H1 (cell line): ENCODE results near the gene ASRGL1. TPM values are rescaled to one million over a fixed set of nuclear protein-coding genes. Genes with fewer than 3 reads are reported as not detected.

Experiments used
- CTCF ChIA-PET: fragments of 300-600 bp; sonication (Branson Sonifier 250); formaldehyde crosslinking; loops from one replicate; lab custom pipeline; 2021; ENCODE audit not compliant: partially characterized antibody; lab: Charles Lee
- POLR2A ChIA-PET: fragments of 300-600 bp; sonication (Branson Sonifier 250); formaldehyde crosslinking; loops from one replicate; lab custom pipeline; 2021; ENCODE audit warnings: inconsistent platforms; ENCODE audit not compliant: partially characterized antibody; lab: Charles Lee
- DNase-seq, 2 experiments: peaks; one replicate each; pipeline versions ENCODE4 v3.0.0 to v3.0.0-alpha.2; 2010 to 2022; ENCODE audit warnings: low spot score in 2 of 2, low read depth in 1 of 2, mixed read lengths in 1 of 2
- FAIRE-seq: peaks from 2 replicates; lab custom pipeline; 2011; peaks lifted over from hg19 to GRCh38; lab: Jason Lieb, UNC
- H2AFZ ChIP-seq: 2 replicates; pipeline ENCODE4 v1.8.1; 2012; ENCODE audit warnings: low read length, inconsistent platforms
- H2AK5ac ChIP-seq: 2 replicates; pipeline ENCODE4 v1.6.1; 2013; ENCODE audit warnings: low read depth, low read length
- H2BK120ac ChIP-seq: replicated peaks from 2 replicates; pipeline ENCODE3; 2013; ENCODE audit warnings: low read depth, low read length, inconsistent platforms
- H2BK12ac ChIP-seq: 2 replicates; pipeline ENCODE4 v1.6.1; 2013; ENCODE audit warnings: low read depth, low read length
- H2BK15ac ChIP-seq: 2 replicates; pipeline ENCODE4 v1.6.1; 2013; ENCODE audit warnings: low read length
- H2BK20ac ChIP-seq: 2 replicates; pipeline ENCODE4 v1.6.1; 2013; ENCODE audit warnings: low read length
- H2BK5ac ChIP-seq: 2 replicates; pipeline ENCODE4 v1.6.1; 2013; ENCODE audit warnings: low read depth, low read length
- H3K14ac ChIP-seq: 2 replicates; pipeline ENCODE4 v1.6.1; 2013; ENCODE audit warnings: inconsistent platforms; ENCODE audit not compliant: insufficient read length
- H3K18ac ChIP-seq: 2 replicates; pipeline ENCODE4 v1.6.1; 2013; ENCODE audit warnings: low read length; ENCODE audit errors: extremely low read depth
- H3K23ac ChIP-seq: 2 replicates; pipeline ENCODE4 v1.6.1; 2013; ENCODE audit warnings: inconsistent platforms; ENCODE audit not compliant: insufficient read length
- H3K23me2 ChIP-seq: 2 replicates; pipeline ENCODE4 v1.6.1; 2013; ENCODE audit warnings: low read depth, low read length
- H3K27ac ChIP-seq: 2 replicates; pipeline ENCODE4 v1.6.1; 2011; ENCODE audit warnings: low read depth, low read length, inconsistent platforms
- H3K27me3 ChIP-seq, 4 experiments: replicated peaks in 1 of 4; 1 replicate in 1 of 4; 2 replicates in 3 of 4; pipeline versions ENCODE4 v1.6.1 to v1.8.1; 2011 to 2013; ENCODE audit warnings: low read length in 3 of 4, mild to moderate bottlenecking in 3 of 4, inconsistent platforms in 2 of 4, mixed read lengths in 2 of 4, moderate library complexity in 1 of 4; ENCODE audit not compliant: control insufficient read depth in 3 of 4, insufficient read depth in 3 of 4; ENCODE audit errors: extremely low read depth in 1 of 4
- H3K36me3 ChIP-seq, 4 experiments: 2 replicates each; pipeline versions ENCODE4 v1.6.1 to v1.8.1; 2011 to 2013; ENCODE audit warnings: mild to moderate bottlenecking in 4 of 4, low read length in 3 of 4, moderate library complexity in 2 of 4, control low read depth in 1 of 4, inconsistent platforms in 1 of 4; ENCODE audit not compliant: insufficient read depth in 4 of 4, control insufficient read depth in 2 of 4
- H3K4ac ChIP-seq: replicated peaks from 2 replicates; pipeline ENCODE3; 2013; ENCODE audit warnings: low read length, low read depth, mixed read lengths, inconsistent platforms; ENCODE audit not compliant: insufficient read length
- H3K4me1 ChIP-seq, 4 experiments: replicated peaks in 1 of 4; 1 replicate in 1 of 4; 2 replicates in 3 of 4; pipeline versions ENCODE4 v1.6.1 to v1.8.1; 2011 to 2013; ENCODE audit warnings: low read length in 3 of 4, inconsistent platforms in 2 of 4, mixed read lengths in 1 of 4; ENCODE audit not compliant: insufficient read depth in 4 of 4, control insufficient read depth in 3 of 4
- H3K4me2 ChIP-seq, 2 experiments: 2 replicates each; pipeline versions ENCODE4 v1.6.1 to v1.8.1; 2011 to 2013; ENCODE audit warnings: low read depth in 2 of 2, low read length in 2 of 2, control low read depth in 1 of 2, inconsistent platforms in 1 of 2, mild to moderate bottlenecking in 1 of 2; ENCODE audit not compliant: insufficient read depth in 1 of 2
- H3K4me3 ChIP-seq, 4 experiments: fragments of 200-600, 300-600 bp in 1 of 4; sonication (generic), shearing (Covaris generic), sonication (Bioruptor Twin) in 1 of 4; 2 replicates each; pipeline versions ENCODE4 v1.5.1 to v1.8.1; 2011 to 2016; ENCODE audit warnings: low read length in 4 of 4, low read depth in 3 of 4, control low read depth in 2 of 4, inconsistent platforms in 2 of 4, mild to moderate bottlenecking in 2 of 4, mixed read lengths in 1 of 4, moderate library complexity in 1 of 4; ENCODE audit not compliant: insufficient read depth in 2 of 4; ENCODE audit errors: extremely low read depth in 1 of 4
- H3K56ac ChIP-seq: replicated peaks from 2 replicates; pipeline ENCODE3; 2013; ENCODE audit warnings: low read depth, mild to moderate bottlenecking, mixed read lengths, low read length, inconsistent platforms; ENCODE audit not compliant: insufficient read length
- H3K79me1 ChIP-seq: 2 replicates; pipeline ENCODE4 v1.6.1; 2013; ENCODE audit warnings: low read depth, low read length, control low read depth
- H3K79me2 ChIP-seq, 2 experiments: 2 replicates each; pipeline versions ENCODE4 v1.6.1 to v1.8.1; 2012 to 2013; ENCODE audit warnings: low read length in 2 of 2, mild to moderate bottlenecking in 2 of 2, inconsistent platforms in 1 of 2; ENCODE audit not compliant: insufficient read depth in 2 of 2, control insufficient read depth in 1 of 2
- H3K9ac ChIP-seq, 4 experiments: replicated peaks in 1 of 4; 1 replicate in 1 of 4; 2 replicates in 3 of 4; pipeline versions ENCODE4 v1.6.1 to v1.8.1; 2011 to 2013; ENCODE audit warnings: low read depth in 3 of 4, low read length in 3 of 4, control low read depth in 2 of 4, mild to moderate bottlenecking in 2 of 4, moderate library complexity in 2 of 4, inconsistent platforms in 1 of 4; ENCODE audit errors: extremely low read depth in 1 of 4
- H3K9me3 ChIP-seq, 2 experiments: 2 replicates each; pipeline versions ENCODE4 v1.6.1 to v1.8.1; 2012 to 2013; ENCODE audit warnings: mild to moderate bottlenecking in 2 of 2, moderate library complexity in 2 of 2, control low read depth in 1 of 2, inconsistent platforms in 1 of 2, low read depth in 1 of 2, low read length in 1 of 2, mixed read lengths in 1 of 2; ENCODE audit not compliant: insufficient read depth in 2 of 2
- H4K20me1 ChIP-seq, 2 experiments: replicated peaks in 1 of 2; 2 replicates each; pipeline versions ENCODE3 to v1.8.1; 2011 to 2013; ENCODE audit warnings: inconsistent platforms in 2 of 2, low read length in 2 of 2, mild to moderate bottlenecking in 1 of 2; ENCODE audit not compliant: insufficient read depth in 2 of 2, control insufficient read depth in 1 of 2
- H4K5ac ChIP-seq: 2 replicates; pipeline ENCODE4 v1.6.1; 2013; ENCODE audit warnings: low read length, low read depth, mixed read lengths, inconsistent platforms; ENCODE audit not compliant: insufficient read length
- H4K8ac ChIP-seq: 2 replicates; pipeline ENCODE4 v1.8.0; 2013; ENCODE audit warnings: mild to moderate bottlenecking, moderate library complexity, low read length, inconsistent platforms; ENCODE audit not compliant: insufficient read depth; ENCODE audit errors: extremely low read depth
- H4K91ac ChIP-seq: replicated peaks from 2 replicates; pipeline ENCODE3; 2013; ENCODE audit warnings: low read length, mixed read lengths, inconsistent platforms; ENCODE audit not compliant: insufficient read length
- ATF2 ChIP-seq: IDR thresholded peaks from 2 replicates; pipeline ENCODE4 v1.6.1; 2012; ENCODE audit warnings: low read length, inconsistent platforms
- CEBPB ChIP-seq: IDR thresholded peaks from 2 replicates; pipeline ENCODE4 v1.6.1; 2012; ENCODE audit warnings: low read depth, low read length
- FOSL1 ChIP-seq: IDR thresholded peaks from 2 replicates; pipeline ENCODE4 v1.6.1; 2011; ENCODE audit warnings: mild to moderate bottlenecking, low read depth, low read length, moderate library complexity; ENCODE audit not compliant: insufficient read depth
- NRF1 ChIP-seq: IDR thresholded peaks from 2 replicates; pipeline ENCODE4 v1.6.1; 2011; ENCODE audit warnings: mild to moderate bottlenecking, low read depth, low read length, improper control_type of control experiment
- SUZ12 ChIP-seq: fragments of 200-600 bp; sonication (generic); IDR thresholded peaks from 2 replicates; pipeline ENCODE4 v1.6.1; 2012; ENCODE audit warnings: mild to moderate bottlenecking, inconsistent platforms, low read length, moderate library complexity, mixed read lengths
- TBP ChIP-seq: IDR thresholded peaks from 2 replicates; pipeline ENCODE4 v1.6.1; 2011; ENCODE audit warnings: low read depth, low read length, improper control_type of control experiment
- TCF12 ChIP-seq: IDR thresholded peaks from 2 replicates; pipeline ENCODE4 v1.6.1; 2011; ENCODE audit warnings: low read depth, mild to moderate bottlenecking, low read length
- ZNF274 ChIP-seq: IDR thresholded peaks from 2 replicates; pipeline ENCODE4 v1.7.0; 2012; ENCODE audit warnings: low read length, borderline replicate concordance; ENCODE audit errors: extremely low read depth
- WGBS, 2 experiments: shearing (Covaris generic) in 1 of 2; methylation state at CpG; one replicate each; pipeline versions ENCODE4 v1.1.6 to v1.1.7; 2013 to 2015; ENCODE audit warnings: low lambda C conversion rate in 2 of 2, mixed read lengths in 2 of 2, inconsistent platforms in 1 of 2, low coverage in 1 of 2, missing lambda C conversion rate in 1 of 2; ENCODE audit not compliant: insufficient replicate concordance in 2 of 2, insufficient coverage in 1 of 2, insufficient read length in 1 of 2; ENCODE audit errors: extremely low coverage in 1 of 2, missing lambda C conversion rate in 1 of 2; 5-methylcytosine and 5-hydroxymethylcytosine counted together
- polyA plus RNA-seq, 7 experiments: library from polyadenylated mRNA; depleted of rRNA in 3 of 7; stranded (reverse) in 5 of 7; unstranded in 2 of 7; fragments of >200 nt in 5 of 7; fragments of 200-250 nt in 2 of 7; gene quantifications; 1 replicate in 5 of 7; 2 replicates in 1 of 7; 4 replicates in 1 of 7; pipeline versions ENCODE4 v1.2.1 to v1.2.3, GENCODE V29; 2011 to 2013; ENCODE audit warnings: missing spikeins in 2 of 7, mixed read lengths in 2 of 7
- total RNA-seq: library from RNA; stranded (reverse); fragmentation: NEBNext Ultra II Directional; extraction: Animal tissue kit (Norgen Biotek cat#: 25700); gene quantifications from 2 replicates; pipeline ENCODE4 v1.2.1, GENCODE V29; 2021
- TF ChIP-seq, protein P1 (sequence below), 3 experiments: IDR thresholded peaks; 1 replicate in 2 of 3; 2 replicates in 1 of 3; pipeline versions ENCODE4 v1.5.1 to v1.6.1; 2011; ENCODE audit warnings: low read length in 3 of 3, mild to moderate bottlenecking in 3 of 3, inconsistent platforms in 2 of 3, low read depth in 1 of 3, moderate library complexity in 1 of 3; ENCODE audit not compliant: insufficient read depth in 1 of 3; ENCODE audit errors: control extremely low read depth in 1 of 3

ASRGL1 gene
- total and polyA plus RNA-seq, 2 of the 8 experiments (the other 6 are each of a cell fraction or from before 2014, with no cell fraction given), result 19.9 to 23.5 TPM

DNA sequence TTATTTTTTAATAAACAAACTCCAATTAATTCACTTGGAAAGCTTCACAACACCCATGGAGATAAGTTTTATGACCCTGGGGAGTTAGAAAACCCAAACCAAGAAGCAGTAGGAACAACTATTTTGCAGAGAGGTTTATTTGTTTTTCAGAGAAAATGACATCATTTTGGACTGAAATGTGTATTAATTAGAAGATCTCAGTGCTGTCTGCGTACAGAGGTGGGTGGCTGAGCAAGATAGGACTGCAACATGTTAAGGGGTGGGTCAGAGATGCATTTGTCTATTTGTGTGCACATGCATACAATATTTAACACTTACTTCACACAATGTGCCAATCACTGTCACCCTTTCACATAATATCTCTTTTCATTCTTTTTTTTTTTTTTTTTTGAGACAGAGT is 82.7 kb downstream of the ASRGL1 start:
- DNase-seq, result no peak
- Histone ChIP-seq H2BK120ac (no peak overlapping the region), H2BK20ac (no peak overlapping the region), H4K5ac (no peak overlapping the region), H3K56ac (no peak overlapping the region), H3K27me3 (peaks cover 0 to 15% (median 10%) of the 10 kb centered on the region in 4 experiments; a peak in 6 of 7 replicates), H2BK5ac (no peak overlapping the region), H3K79me1 (no peaks in the 10 kb centered on the region), H3K14ac (no peak overlapping the region), H3K4me2 (no peak overlapping the region), H3K9me3 (no peaks in the 10 kb centered on the region), H2AFZ (no peak overlapping the region), H3K4me1 (0 out of 7 replicates have a peak, but pooled peaks cover 0 to 2% (median 0%) of the 10 kb centered on the region in 4 experiments), H4K8ac (no peak overlapping the region), H3K27ac (no peak overlapping the region), H4K91ac (no peak overlapping the region), H3K18ac (no peak overlapping the region), H2AK5ac (no peak overlapping the region), H3K36me3 (no peaks in the 10 kb centered on the region), H2BK12ac (no peak overlapping the region), H3K79me2 (no peaks in the 10 kb centered on the region), H2BK15ac (no peak overlapping the region), H3K23ac (no peak overlapping the region), H3K4ac (no peak overlapping the region), H3K23me2 (peaks cover 2% of the 10 kb centered on the region; the same call in 1 of the 2 replicates), H4K20me1 (no peaks in the 10 kb centered on the region), H3K4me3 (no peak overlapping the region), H3K9ac (no peak overlapping the region)
- CTCF ChIA-PET, result interaction anchor here (0.6 to 7.5 kb wide), 8 partner anchors 10 to 273 kb away, joined by 3 to 82 read pairs (median 6); no protein-coding TSS in a partner anchor
- FAIRE-seq, result no peak
- 82% methylated on average over 1 of the region's 1 CpG; no CpG with 5 or more reads in 1 of the 2 experiments for WGBS, 2 experiments
- POLR2A ChIA-PET, result interaction anchor here (0.7 to 1.8 kb wide), 5 partner anchors 9 to 171 kb away, joined by 3 to 5 read pairs (median 4); partner anchors contain the start of gene EEF1G
- TF ChIP-seq TBP (no peak), TCF12 (no peak), ZNF274 (no peak), SUZ12 (no peak), CEBPB (no peak), FOSL1 (no peak), NRF1 (no peak), ATF2 (no peak)
- TF ChIP-seq, protein P1, sequence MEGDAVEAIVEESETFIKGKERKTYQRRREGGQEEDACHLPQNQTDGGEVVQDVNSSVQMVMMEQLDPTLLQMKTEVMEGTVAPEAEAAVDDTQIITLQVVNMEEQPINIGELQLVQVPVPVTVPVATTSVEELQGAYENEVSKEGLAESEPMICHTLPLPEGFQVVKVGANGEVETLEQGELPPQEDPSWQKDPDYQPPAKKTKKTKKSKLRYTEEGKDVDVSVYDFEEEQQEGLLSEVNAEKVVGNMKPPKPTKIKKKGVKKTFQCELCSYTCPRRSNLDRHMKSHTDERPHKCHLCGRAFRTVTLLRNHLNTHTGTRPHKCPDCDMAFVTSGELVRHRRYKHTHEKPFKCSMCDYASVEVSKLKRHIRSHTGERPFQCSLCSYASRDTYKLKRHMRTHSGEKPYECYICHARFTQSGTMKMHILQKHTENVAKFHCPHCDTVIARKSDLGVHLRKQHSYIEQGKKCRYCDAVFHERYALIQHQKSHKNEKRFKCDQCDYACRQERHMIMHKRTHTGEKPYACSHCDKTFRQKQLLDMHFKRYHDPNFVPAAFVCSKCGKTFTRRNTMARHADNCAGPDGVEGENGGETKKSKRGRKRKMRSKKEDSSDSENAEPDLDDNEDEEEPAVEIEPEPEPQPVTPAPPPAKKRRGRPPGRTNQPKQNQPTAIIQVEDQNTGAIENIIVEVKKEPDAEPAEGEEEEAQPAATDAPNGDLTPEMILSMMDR (IDR thresholded peaks at IDR 0.05; ENCODE audit: control extremely low read depth in 1 of 3, insufficient read depth in 1 of 3, low read depth in 1 of 3, low read length in 3 of 3), result no peak
